Measurements from ENCODE around the gene GPR78. TPM values are rescaled to one million over a fixed set of nuclear protein-coding genes. Genes with fewer than 3 reads are reported as not detected.

GPR78 gene
- total RNA-seq, 2 donors from 2014 or later, result not detected

DNA sequence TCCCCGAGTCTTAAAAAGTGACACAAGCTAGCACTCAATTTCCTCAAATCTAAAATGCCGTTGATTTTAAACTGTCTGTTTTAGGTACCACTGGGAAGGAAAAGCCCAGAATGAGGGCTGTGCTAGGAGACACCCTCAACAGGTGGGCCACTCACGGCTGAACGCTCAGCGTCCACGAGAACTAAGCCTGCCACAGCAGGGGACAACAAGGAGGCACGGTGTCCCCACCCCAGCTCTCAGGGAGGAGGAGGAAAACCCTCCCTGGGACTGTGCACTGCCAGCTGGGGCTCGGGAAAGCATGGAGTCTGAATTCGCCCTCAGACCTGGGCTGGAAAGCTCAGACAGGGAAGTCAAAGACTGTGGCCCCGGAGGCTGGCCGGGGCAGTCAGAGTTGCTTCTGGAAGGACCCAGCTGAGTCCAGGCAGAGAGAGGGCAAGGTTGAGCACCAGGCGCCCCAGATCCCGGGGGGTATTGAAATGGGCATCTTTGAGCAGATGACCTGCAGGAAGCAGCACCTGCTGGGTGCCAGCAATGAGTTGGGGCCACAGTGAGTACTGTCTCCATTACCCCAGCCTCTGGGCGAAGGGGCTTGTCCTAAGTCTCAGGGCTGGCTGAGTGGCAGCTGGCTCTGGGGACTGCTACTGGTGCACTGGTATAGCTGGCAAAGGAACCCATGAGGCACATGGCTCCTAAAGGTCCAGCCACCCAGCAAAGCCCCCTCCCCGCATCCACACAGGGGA, 11.6 kb downstream of the GPR78 start:
- 44 to 54% methylated on average over 12 to 15 of the region's 15 CpGs for WGBS, 2 donors
- Histone ChIP-seq H3K4me3 (no peak overlapping the region), H3K36me3 (replicated peaks in 1 of 2; ENCODE audit: insufficient read depth in 1 of 2, low read depth in 2 of 2) (no peaks in the 10 kb centered on the region), H3K27ac (no peak overlapping the region), H3K9me3 (no peaks in the 10 kb centered on the region), H3K27me3 (peaks cover 0 to 8% of the 10 kb centered on the region in 2 donors), H3K4me1 (peaks cover 8% of the 10 kb centered on the region)
- DNase-seq (no peak), ATAC-seq (no peak)
- intact Hi-C loops (cut with DNase I), result loop anchor here (5.0 kb wide), 1 partner anchor 124 kb away; no protein-coding TSS in a partner anchor
- TF ChIP-seq, protein P1, sequence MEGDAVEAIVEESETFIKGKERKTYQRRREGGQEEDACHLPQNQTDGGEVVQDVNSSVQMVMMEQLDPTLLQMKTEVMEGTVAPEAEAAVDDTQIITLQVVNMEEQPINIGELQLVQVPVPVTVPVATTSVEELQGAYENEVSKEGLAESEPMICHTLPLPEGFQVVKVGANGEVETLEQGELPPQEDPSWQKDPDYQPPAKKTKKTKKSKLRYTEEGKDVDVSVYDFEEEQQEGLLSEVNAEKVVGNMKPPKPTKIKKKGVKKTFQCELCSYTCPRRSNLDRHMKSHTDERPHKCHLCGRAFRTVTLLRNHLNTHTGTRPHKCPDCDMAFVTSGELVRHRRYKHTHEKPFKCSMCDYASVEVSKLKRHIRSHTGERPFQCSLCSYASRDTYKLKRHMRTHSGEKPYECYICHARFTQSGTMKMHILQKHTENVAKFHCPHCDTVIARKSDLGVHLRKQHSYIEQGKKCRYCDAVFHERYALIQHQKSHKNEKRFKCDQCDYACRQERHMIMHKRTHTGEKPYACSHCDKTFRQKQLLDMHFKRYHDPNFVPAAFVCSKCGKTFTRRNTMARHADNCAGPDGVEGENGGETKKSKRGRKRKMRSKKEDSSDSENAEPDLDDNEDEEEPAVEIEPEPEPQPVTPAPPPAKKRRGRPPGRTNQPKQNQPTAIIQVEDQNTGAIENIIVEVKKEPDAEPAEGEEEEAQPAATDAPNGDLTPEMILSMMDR (IDR thresholded peaks at IDR 0.05), result no peak
- TF ChIP-seq POLR2A (IDR thresholded peaks at IDR 0.05), result no peak

DNA sequence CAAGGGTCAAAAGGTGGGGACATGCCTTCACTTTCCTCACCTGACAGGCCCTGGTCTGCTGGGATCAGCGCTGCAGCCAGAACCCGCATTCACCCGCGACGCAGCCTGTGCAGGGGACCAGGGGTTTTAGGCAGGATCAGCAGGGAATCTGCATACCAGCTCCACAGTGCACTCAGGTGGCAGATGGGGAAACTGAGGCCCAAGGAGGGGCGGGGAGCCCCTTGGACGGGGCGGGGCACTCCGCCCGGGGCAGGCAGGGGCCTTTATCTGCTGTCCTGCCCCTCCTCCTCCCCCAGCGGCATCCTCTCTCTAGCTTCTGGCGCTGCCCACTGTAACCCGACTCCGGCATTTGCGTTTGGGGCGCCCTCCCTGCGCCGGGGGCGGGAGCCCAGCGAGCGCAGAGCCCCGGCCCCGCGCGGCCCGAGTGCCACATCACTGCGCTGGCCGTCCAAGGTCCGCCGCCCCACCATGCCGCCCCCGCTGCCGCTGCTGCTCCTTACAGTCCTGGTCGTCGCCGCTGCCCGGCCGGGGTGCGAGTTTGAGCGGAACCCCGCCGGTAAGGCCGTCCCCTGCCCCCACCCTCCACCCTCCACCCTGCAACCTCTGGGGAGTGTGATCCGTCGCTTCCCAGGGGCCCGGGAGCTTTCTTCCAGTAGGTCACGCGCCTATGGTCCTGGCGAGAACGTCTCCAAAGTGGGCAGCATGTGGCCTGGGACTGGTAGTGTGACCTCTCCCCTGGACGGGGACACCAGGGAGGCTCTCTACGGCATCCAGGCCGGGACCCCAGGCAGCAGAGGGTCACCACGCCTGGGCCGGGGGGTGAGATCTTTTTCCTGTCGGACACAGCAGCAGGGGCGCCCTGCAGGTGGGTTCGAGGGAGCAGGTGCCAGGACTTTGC, 12.4 kb downstream of the GPR78 start, which contains the start of gene CPZ:
TSS of gene CPZ (plus strand) at position 400 of the 898 bp plus-strand sequence. CDS start at position 469, 69 bp downstream.
- ATAC-seq (no peak), DNase-seq (no peak)
- WGBS, 2 donors, result 2 to 3% methylated on average over 6 to 57 of the region's 58 CpGs
- Histone ChIP-seq H3K36me3 (replicated peaks in 1 of 2; ENCODE audit: insufficient read depth in 1 of 2, low read depth in 2 of 2) (no peaks in the 10 kb centered on the region), H3K27ac (no peak within 1 kb of the TSS), H3K9me3 (no peaks in the 10 kb centered on the region), H3K27me3 (peaks cover 0 to 8% of the 10 kb centered on the region in 2 donors), H3K4me1 (peaks cover 8% of the 10 kb centered on the region), H3K4me3 (no peak within 1 kb of the TSS)
- intact Hi-C loops (cut with DNase I), result loop anchor here (5.0 kb wide), 1 partner anchor 125 kb away; no protein-coding TSS in a partner anchor
- TF ChIP-seq, protein P1 (IDR thresholded peaks at IDR 0.05), result no peak
- no peak for TF ChIP-seq POLR2A (IDR thresholded peaks at IDR 0.05)

DNA sequence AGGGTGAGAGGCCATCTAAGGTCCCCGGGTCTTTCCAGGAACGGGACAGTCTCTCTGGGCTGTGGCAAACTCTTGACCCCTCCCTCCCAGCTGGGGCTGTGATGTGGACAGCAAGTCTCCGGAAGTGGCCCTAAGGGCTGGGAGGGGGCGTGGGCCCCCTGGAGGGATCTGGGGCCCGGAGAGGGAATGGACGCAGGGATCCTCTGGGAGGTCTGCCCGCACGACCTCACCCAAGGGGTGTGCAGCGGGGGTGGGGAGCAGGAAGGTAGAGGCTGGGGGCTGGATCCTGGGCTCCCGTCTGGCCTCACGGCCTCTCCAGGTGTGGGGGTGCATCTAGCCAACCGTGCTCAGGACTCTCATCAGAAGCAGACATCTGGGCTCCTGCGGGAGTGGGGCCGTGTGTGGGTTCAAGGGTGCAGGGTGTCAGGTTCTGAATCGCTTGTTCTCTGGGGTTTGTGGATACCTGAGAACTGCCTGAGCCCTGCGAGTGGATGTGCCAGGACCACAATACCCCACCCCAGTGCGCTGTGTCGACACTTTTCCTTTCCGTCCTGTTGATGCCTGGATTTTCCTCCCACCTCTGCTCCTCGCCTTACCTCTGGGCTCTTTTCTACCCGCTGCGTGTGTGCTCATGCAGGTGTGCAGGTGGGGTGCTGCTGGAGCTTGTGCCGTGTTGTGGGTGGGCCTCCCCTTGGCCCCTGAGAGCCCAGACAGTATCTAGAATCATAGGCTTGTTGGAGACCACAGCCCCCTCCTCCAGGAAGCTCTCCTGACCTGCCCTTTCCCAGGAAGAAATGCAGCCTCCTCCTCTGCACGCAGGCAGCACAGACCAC, 13.3 kb downstream of the GPR78 start:
- H3K27ac ChIP-seq, result no peak overlapping the region
- 17 to 24% methylated on average over 13 to 24 of the region's 24 CpGs for WGBS, 2 donors
- no peak for ATAC-seq
- no peak overlapping the region for H3K4me3 ChIP-seq
- no peak for DNase-seq
- intact Hi-C loops (cut with DNase I), result loop anchor here (5.0 kb wide), 1 partner anchor 126 kb away; no protein-coding TSS in a partner anchor
- peaks cover 8% of the 10 kb centered on the region for H3K4me1 ChIP-seq
- TF ChIP-seq, protein P1 (IDR thresholded peaks at IDR 0.05), result no peak
- H3K36me3 ChIP-seq (replicated peaks in 1 of 2; ENCODE audit: insufficient read depth in 1 of 2, low read depth in 2 of 2), result no peaks in the 10 kb centered on the region
- H3K27me3 ChIP-seq, result peaks cover 0 to 8% of the 10 kb centered on the region in 2 donors
- H3K9me3 ChIP-seq, result no peaks in the 10 kb centered on the region
